Liver (tissue), 9 donors: ENCODE data around the gene EXOSC5. TPM values are rescaled to one million over a fixed set of nuclear protein-coding genes. Genes with fewer than 3 reads are reported as not detected.

ENCODE experiments used
- DNase-seq: peaks from one replicate; pipeline ENCODE4 v3.0.0-alpha.2; 2017; ENCODE audit warnings: low spot score
- H3K27ac ChIP-seq, 2 donors: one replicate each; pipeline ENCODE4 v1.7.0; 2013; ENCODE audit warnings: inconsistent platforms in 2 of 2, low read length in 2 of 2, control low read depth in 1 of 2, low read depth in 1 of 2, mild to moderate bottlenecking in 1 of 2
- H3K27me3 ChIP-seq, 4 donors: one replicate each; pipeline versions ENCODE4 v1.6.1 to v1.7.0; 2013; ENCODE audit warnings: low read length in 3 of 4, inconsistent platforms in 1 of 4, mild to moderate bottlenecking in 1 of 4, moderate library complexity in 1 of 4; ENCODE audit not compliant: control insufficient read depth in 4 of 4, insufficient read depth in 4 of 4
- H3K36me3 ChIP-seq, 4 donors: one replicate each; pipeline versions ENCODE4 v1.6.1 to v1.7.0; 2013; ENCODE audit warnings: low read length in 3 of 4, mild to moderate bottlenecking in 3 of 4, low read depth in 1 of 4, moderate library complexity in 1 of 4; ENCODE audit not compliant: control insufficient read depth in 4 of 4, insufficient read depth in 3 of 4
- H3K4me1 ChIP-seq, 4 donors: one replicate each; pipeline versions ENCODE4 v1.6.1 to v1.7.0; 2013; ENCODE audit warnings: low read length in 3 of 4, mild to moderate bottlenecking in 3 of 4, moderate library complexity in 1 of 4; ENCODE audit not compliant: control insufficient read depth in 4 of 4, insufficient read depth in 4 of 4
- H3K4me3 ChIP-seq, 3 donors: one replicate each; pipeline versions ENCODE4 v1.6.1 to v1.7.0; 2013; ENCODE audit warnings: low read length in 3 of 3, control low read depth in 1 of 3, low read depth in 1 of 3, mild to moderate bottlenecking in 1 of 3
- H3K9ac ChIP-seq, 2 donors: one replicate each; pipeline ENCODE4 v1.7.0; 2013; ENCODE audit warnings: low read length in 2 of 2, mild to moderate bottlenecking in 2 of 2, moderate library complexity in 2 of 2, control low read depth in 1 of 2, low read depth in 1 of 2
- H3K9me3 ChIP-seq, 4 donors: one replicate each; pipeline versions ENCODE4 v1.6.1 to v1.7.0; 2013; ENCODE audit warnings: low read length in 3 of 4; ENCODE audit not compliant: control insufficient read depth in 4 of 4
- EGR1 ChIP-seq, 2 donors: IDR thresholded peaks; 2 replicates each; pipeline ENCODE4 v1.6.1; 2016 to 2018; ENCODE audit warnings: antibody characterized with exemption in 2 of 2, low read depth in 2 of 2
- FOXA1 ChIP-seq: IDR thresholded peaks from 2 replicates; pipeline ENCODE4 v1.6.1; 2016; ENCODE audit warnings: antibody characterized with exemption
- FOXA2 ChIP-seq: IDR thresholded peaks from 2 replicates; pipeline ENCODE4 v1.6.1; 2016; ENCODE audit warnings: antibody characterized with exemption
- HNF4A ChIP-seq, 2 donors: conservative IDR thresholded peaks; 2 replicates each; pipeline ENCODE4 v1.6.1; 2016; ENCODE audit warnings: antibody characterized with exemption in 2 of 2, mild to moderate bottlenecking in 2 of 2
- HNF4G ChIP-seq: IDR thresholded peaks from 2 replicates; pipeline ENCODE4 v1.6.1; 2016; ENCODE audit warnings: antibody characterized with exemption
- NR2F2 ChIP-seq: IDR thresholded peaks from 2 replicates; pipeline ENCODE4 v1.6.1; 2016; ENCODE audit warnings: antibody characterized with exemption
- RXRA ChIP-seq, 2 donors: IDR thresholded peaks; 2 replicates each; pipeline ENCODE4 v1.6.1; 2017 to 2018; ENCODE audit warnings: antibody characterized with exemption in 2 of 2, mild to moderate bottlenecking in 1 of 2
- SP1 ChIP-seq: IDR thresholded peaks from 2 replicates; pipeline ENCODE4 v1.6.1; 2018; ENCODE audit warnings: antibody characterized with exemption, mild to moderate bottlenecking
- TAF1 ChIP-seq: conservative IDR thresholded peaks from 2 replicates; pipeline ENCODE4 v1.6.1; 2016; ENCODE audit warnings: antibody characterized with exemption, mild to moderate bottlenecking
- YY1 ChIP-seq: IDR thresholded peaks from 2 replicates; pipeline ENCODE4 v1.6.1; 2016; ENCODE audit warnings: antibody characterized with exemption, mild to moderate bottlenecking
- WGBS: extraction: QIAGEN DNeasy Blood & Tissue Kit; methylation state at CpG from one replicate; pipeline ENCODE4 v1.1.7; 2013; 5-methylcytosine and 5-hydroxymethylcytosine counted together
- polyA plus RNA-seq, 2 donors: library from polyadenylated mRNA; stranded (reverse) in 1 of 2; unstranded in 1 of 2; fragments of 200-250 nt in 1 of 2; fragments of >200 nt in 1 of 2; fragmentation: Nextera tagmentation in 1 of 2; extraction: Ambion mirVana in 1 of 2; gene quantifications; one replicate each; pipeline versions ENCODE4 v1.2.1 to v1.2.3, GENCODE V29; 2013 to 2015
- total RNA-seq, 2 donors: library from RNA; depleted of rRNA; stranded (reverse); fragments of >200 nt; gene quantifications; one replicate each; pipeline ENCODE4 v1.2.3, GENCODE V29; 2014
- TF ChIP-seq, protein P1 (sequence below): IDR thresholded peaks from 2 replicates; pipeline ENCODE4 v1.6.1; 2016; ENCODE audit warnings: antibody characterized with exemption
- TF ChIP-seq, protein P2 (sequence below): fragments of 150-350 bp; IDR thresholded peaks from 2 replicates; pipeline ENCODE4 v1.5.1; 2017; ENCODE audit warnings: improper control_type of control experiment, low read depth, low read length; ENCODE audit not compliant: missing input control
- TF ChIP-seq, protein P3 (sequence below): IDR thresholded peaks from 2 replicates; pipeline ENCODE4 v1.6.1; 2016; ENCODE audit warnings: antibody characterized with exemption
- donor health status: healthy.
- donor health status: healthy.
- donor health status: healthy.
- donor health status: healthy.
- donor health status: healthy.

The EXOSC5 gene
- total and polyA plus RNA-seq, 4 donors, result 8.3 to 26.7 (median 18.9) TPM

DNA sequence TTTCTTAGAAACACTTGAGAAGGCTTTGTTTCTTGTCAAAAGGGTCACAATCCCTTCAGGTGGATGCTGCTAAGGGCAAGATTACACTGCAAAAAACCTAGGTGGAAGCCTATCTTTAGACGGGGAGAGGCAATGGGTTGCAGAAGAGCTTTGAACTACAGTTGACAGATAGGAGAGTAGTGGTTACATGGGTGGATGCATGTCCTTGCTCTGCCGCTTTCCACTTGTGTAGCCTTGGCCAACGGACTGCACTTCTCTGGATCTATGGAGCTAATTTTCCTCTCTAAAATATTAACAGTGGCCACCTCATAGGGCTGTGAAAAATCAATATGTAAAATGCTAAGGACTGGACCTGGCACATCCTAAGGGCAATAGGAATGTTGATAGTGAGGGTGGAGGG lies 1.4 kb upstream of the EXOSC5 start:
- H3K4me1 ChIP-seq, result peaks cover 2 to 34% (median 17%) of the 10 kb centered on the region in 4 donors
- TF ChIP-seq HNF4G, result no peak
- TF ChIP-seq, protein P1, sequence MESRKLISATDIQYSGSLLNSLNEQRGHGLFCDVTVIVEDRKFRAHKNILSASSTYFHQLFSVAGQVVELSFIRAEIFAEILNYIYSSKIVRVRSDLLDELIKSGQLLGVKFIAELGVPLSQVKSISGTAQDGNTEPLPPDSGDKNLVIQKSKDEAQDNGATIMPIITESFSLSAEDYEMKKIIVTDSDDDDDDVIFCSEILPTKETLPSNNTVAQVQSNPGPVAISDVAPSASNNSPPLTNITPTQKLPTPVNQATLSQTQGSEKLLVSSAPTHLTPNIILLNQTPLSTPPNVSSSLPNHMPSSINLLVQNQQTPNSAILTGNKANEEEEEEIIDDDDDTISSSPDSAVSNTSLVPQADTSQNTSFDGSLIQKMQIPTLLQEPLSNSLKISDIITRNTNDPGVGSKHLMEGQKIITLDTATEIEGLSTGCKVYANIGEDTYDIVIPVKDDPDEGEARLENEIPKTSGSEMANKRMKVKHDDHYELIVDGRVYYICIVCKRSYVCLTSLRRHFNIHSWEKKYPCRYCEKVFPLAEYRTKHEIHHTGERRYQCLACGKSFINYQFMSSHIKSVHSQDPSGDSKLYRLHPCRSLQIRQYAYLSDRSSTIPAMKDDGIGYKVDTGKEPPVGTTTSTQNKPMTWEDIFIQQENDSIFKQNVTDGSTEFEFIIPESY, result no peak
- no peak for TF ChIP-seq SP1
- no peak for TF ChIP-seq FOXA1
- TF ChIP-seq HNF4A (conservative IDR thresholded peaks at IDR 0.05), result no peak
- TF ChIP-seq, protein P2, sequence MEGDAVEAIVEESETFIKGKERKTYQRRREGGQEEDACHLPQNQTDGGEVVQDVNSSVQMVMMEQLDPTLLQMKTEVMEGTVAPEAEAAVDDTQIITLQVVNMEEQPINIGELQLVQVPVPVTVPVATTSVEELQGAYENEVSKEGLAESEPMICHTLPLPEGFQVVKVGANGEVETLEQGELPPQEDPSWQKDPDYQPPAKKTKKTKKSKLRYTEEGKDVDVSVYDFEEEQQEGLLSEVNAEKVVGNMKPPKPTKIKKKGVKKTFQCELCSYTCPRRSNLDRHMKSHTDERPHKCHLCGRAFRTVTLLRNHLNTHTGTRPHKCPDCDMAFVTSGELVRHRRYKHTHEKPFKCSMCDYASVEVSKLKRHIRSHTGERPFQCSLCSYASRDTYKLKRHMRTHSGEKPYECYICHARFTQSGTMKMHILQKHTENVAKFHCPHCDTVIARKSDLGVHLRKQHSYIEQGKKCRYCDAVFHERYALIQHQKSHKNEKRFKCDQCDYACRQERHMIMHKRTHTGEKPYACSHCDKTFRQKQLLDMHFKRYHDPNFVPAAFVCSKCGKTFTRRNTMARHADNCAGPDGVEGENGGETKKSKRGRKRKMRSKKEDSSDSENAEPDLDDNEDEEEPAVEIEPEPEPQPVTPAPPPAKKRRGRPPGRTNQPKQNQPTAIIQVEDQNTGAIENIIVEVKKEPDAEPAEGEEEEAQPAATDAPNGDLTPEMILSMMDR, result no peak
- TF ChIP-seq, protein P3, sequence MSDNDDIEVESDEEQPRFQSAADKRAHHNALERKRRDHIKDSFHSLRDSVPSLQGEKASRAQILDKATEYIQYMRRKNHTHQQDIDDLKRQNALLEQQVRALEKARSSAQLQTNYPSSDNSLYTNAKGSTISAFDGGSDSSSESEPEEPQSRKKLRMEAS, result no peak
- no peak for TF ChIP-seq NR2F2
- no peak for TF ChIP-seq YY1
- TF ChIP-seq FOXA2, result no peak
- 34% methylated on average over 3 of the region's 3 CpGs for WGBS
- peak overlapping the region; percentile 70 to 99 (median 84) for H3K4me3 ChIP-seq
- no peak overlapping the region for H3K27ac ChIP-seq
- H3K27me3 ChIP-seq, result no peaks in the 10 kb centered on the region
- DNase-seq, result no peak
- H3K36me3 ChIP-seq, result peaks cover 0 to 4% (median 0%) of the 10 kb centered on the region in 4 donors
- H3K9me3 ChIP-seq, result no peaks in the 10 kb centered on the region
- H3K9ac ChIP-seq, result peak overlapping the region; percentile 67 to 98

DNA sequence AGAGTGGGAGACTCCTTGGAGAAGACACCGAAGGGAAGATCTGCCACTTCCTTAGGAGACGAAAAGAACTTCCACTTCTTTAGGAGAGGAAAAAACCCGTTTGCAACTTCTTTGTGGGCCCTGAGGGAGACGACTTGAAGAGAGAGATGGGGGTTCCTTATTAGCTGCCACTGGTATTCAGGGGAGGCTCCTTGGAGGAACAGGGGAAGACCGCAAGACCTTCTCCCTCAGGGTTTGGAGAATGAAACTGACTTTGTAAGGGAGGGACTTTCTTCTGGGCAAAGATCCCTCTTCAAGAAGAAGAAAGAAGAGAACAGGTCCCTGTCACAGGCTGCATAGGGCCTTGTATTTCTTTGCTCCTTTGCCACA lies 875 bp upstream of the EXOSC5 start:
- peaks cover 0 to 1% (median 0%) of the 10 kb centered on the region in 4 donors for H3K36me3 ChIP-seq
- H3K4me1 ChIP-seq, result peaks cover 2 to 28% (median 16%) of the 10 kb centered on the region in 4 donors
- under 1% methylated on average over 5 of the region's 5 CpGs for WGBS
- H3K27me3 ChIP-seq, result no peaks in the 10 kb centered on the region
- peak overlapping the region; percentile 92 to 98 for H3K27ac ChIP-seq
- peak overlapping the region; percentile 70 to 99 (median 84) for H3K4me3 ChIP-seq
- H3K9ac ChIP-seq, result peak overlapping the region; percentile 94 to 98
- no peaks in the 10 kb centered on the region for H3K9me3 ChIP-seq
- TF ChIP-seq FOXA1 (no peak), HNF4G (no peak), NR2F2 (no peak)
- TF ChIP-seq, protein P3, result no peak
- TF ChIP-seq, protein P2, result no peak
- no peak for DNase-seq

DNA sequence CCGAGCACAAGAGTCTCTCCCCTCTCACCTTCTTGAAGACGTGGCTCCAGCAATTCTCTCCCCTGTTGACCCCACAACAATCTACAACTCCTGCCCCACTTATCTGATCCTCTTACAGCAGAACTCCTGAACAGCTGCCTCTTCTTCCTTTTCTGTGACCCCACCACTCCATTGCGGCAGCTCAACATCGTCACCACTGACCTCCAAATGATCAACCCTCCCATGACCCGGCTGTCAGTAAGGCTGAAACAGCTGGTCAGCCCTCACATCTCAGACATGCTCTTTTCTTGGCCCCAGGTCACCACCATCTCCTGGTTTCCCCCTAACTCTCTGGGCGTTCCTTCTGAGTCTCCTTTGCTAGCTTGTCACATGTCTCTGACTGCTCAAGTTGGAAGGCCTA lies 1.8 kb downstream of the EXOSC5 start:
- Histone ChIP-seq H3K9ac (no peak overlapping the region), H3K9me3 (no peaks in the 10 kb centered on the region), H3K27ac (no peak overlapping the region), H3K4me1 (peaks cover 2 to 26% (median 16%) of the 10 kb centered on the region in 4 donors), H3K27me3 (no peaks in the 10 kb centered on the region), H3K36me3 (peaks cover 1 to 16% (median 12%) of the 10 kb centered on the region in 4 donors), H3K4me3 (no peak overlapping the region)
- WGBS, result 89% methylated on average over 6 of the region's 6 CpGs
- no peak for DNase-seq
- TF ChIP-seq, protein P1, result no peak
- TF ChIP-seq NR2F2 (no peak), YY1 (no peak), EGR1 (IDR thresholded peaks at IDR 0.05; ENCODE audit: low read depth in 2 of 2) (no peak), TAF1 (no peak), SP1 (no peak), RXRA (IDR thresholded peaks at IDR 0.05) (no peak)
- TF ChIP-seq, protein P2, result no peak
- TF ChIP-seq, protein P3, result no peak
